Astrocyte (in vitro differentiated cells and primary cell): ENCODE measurements around the gene NOXO1.

ENCODE experiments used
- CTCF ChIP-seq: IDR thresholded peaks from 2 replicates; pipeline ENCODE4 v1.5.1; 2011; ENCODE audit warnings: low read depth, mild to moderate bottlenecking, inconsistent platforms, low read length, moderate library complexity; ENCODE audit not compliant: insufficient read depth
- EZH2 ChIP-seq: IDR thresholded peaks from 2 replicates; pipeline ENCODE4 v1.6.1; 2012; ENCODE audit warnings: mild to moderate bottlenecking, low read length, inconsistent platforms; ENCODE audit not compliant: insufficient read depth

DNA sequence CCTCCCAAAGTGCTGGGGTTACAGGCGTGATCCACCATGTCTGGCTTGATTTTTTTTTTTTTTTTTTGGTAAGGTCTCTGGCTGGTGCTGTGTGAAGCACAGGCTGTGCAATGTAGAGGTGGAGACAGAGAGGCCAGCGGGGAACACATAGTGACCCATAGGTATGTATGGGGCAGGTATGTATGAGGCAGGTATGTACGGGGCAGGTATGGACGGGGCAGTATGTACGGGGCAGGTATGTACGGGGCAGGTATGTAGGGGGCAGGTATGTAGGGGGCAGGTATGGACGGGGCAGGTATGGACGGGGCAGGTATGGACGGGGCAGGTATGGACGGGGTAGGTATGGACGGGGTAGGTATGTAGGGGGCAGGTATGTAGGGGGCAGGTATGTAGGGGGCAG, 31.8 kb downstream of the NOXO1 start:
- TF ChIP-seq CTCF: no peak
- no peak for TF ChIP-seq EZH2
